Testis (tissue), 3 donors: Measurements from ENCODE around the gene CDC42BPB. TPM values are rescaled to one million over a fixed set of nuclear protein-coding genes. Genes with fewer than 3 reads are reported as not detected.

Source experiments
- DNase-seq: peaks from one replicate; pipeline ENCODE4 v3.0.0-alpha.2; 2019
- H3K27ac ChIP-seq, 2 donors: fragments of 200-600 bp; sonication (generic); one replicate each; pipeline ENCODE4 v1.5.1; 2019
- H3K27me3 ChIP-seq: fragments of 200-600 bp; sonication (generic); one replicate; pipeline ENCODE4 v1.5.1; 2019
- H3K36me3 ChIP-seq: fragments of 200-600 bp; sonication (generic); one replicate; pipeline ENCODE4 v1.5.1; 2017; ENCODE audit warnings: low read depth; ENCODE audit errors: missing control alignments
- H3K4me1 ChIP-seq: fragments of 200-600 bp; sonication (generic); one replicate; pipeline ENCODE4 v1.5.1; 2019
- H3K4me3 ChIP-seq, 2 donors: fragments of 200-600 bp; sonication (generic); one replicate each; pipeline ENCODE4 v1.5.1; 2017 to 2019
- H3K9me3 ChIP-seq: fragments of 200-600 bp; sonication (generic); one replicate; pipeline ENCODE4 v1.5.1; 2017
- POLR2A ChIP-seq: fragments of 450-650 bp; IDR thresholded peaks from one replicate; pipeline ENCODE4 v1.6.1; 2017; ENCODE audit warnings: antibody characterized with exemption, mild to moderate bottlenecking, moderate library complexity
- WGBS, 2 donors: methylation state at CpG; one replicate each; pipeline ENCODE4 v1.1.5; 2018; 5-methylcytosine and 5-hydroxymethylcytosine counted together
- intact Hi-C: fragments of 100-400 bp; cut with DNase I; formaldehyde crosslinking; loops from one replicate; pipeline ENCODE4 v1.15.1; 2023; ENCODE audit warnings: low total_unique reads
- polyA plus RNA-seq: library from polyadenylated mRNA; stranded (reverse); fragments of 350-450 nt; fragmentation: Illumina TruSeq; extraction: RNeasy Lipid Tissue Mini Kit (QIAGEN cat#74804); gene quantifications from one replicate; pipeline ENCODE4 v1.2.3, GENCODE V29; 2014; ENCODE audit warnings: low read depth, low replicate concordance; ENCODE audit not compliant: insufficient read depth
- total RNA-seq, 2 donors: library from RNA; depleted of rRNA; stranded (reverse); fragments of >200 nt; gene quantifications; one replicate each; pipeline ENCODE4 v1.2.3, GENCODE V29; 2016
- TF ChIP-seq, protein P1 (sequence below), 3 experiments: fragments of 450-650 bp in 2 of 3; fragments of 200-600 bp in 1 of 3; sonication (generic) in 1 of 3; IDR thresholded peaks; one replicate each; pipeline ENCODE4 v1.5.1; 2016 to 2019; ENCODE audit warnings: antibody characterized with exemption in 3 of 3, mild to moderate bottlenecking in 2 of 3, moderate library complexity in 1 of 3

Gene CDC42BPB
- total and polyA plus RNA-seq, 3 donors from 2014 or later = 90.3 to 216 (median 201) TPM

DNA sequence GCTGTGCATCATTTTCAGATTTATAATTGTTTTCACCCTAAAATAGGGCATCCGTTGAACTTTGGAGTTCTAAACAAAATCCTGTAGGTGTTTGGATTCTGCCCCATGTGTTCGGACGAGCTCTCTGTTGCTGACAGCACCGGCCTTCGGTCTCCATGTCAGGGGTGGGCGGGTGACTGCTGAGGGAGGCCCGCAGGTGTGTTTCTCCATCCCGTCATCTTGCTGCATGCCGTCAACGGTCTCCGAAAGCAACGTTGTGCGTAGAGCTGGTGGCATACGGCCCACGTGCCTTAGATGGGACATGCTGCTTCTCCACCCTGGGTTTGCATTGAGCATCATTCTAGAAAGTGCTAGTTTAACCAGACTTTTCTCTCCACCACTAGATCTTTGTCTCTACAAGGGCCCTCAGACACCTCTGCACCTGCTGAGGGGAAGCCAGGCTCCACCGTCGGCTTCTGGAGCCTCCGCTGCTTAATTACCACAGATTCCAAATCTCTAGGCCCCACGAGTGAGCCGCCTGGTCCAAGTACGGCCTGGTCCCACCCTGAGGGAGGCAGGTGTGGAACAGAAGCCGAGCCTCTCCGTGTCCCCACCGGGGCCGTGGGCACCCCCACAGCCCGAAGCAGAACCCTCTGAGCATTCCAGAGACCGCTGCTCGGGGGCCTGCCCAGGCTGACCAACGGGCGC, 150.6 kb downstream of the CDC42BPB start:
- TF ChIP-seq, protein P1, sequence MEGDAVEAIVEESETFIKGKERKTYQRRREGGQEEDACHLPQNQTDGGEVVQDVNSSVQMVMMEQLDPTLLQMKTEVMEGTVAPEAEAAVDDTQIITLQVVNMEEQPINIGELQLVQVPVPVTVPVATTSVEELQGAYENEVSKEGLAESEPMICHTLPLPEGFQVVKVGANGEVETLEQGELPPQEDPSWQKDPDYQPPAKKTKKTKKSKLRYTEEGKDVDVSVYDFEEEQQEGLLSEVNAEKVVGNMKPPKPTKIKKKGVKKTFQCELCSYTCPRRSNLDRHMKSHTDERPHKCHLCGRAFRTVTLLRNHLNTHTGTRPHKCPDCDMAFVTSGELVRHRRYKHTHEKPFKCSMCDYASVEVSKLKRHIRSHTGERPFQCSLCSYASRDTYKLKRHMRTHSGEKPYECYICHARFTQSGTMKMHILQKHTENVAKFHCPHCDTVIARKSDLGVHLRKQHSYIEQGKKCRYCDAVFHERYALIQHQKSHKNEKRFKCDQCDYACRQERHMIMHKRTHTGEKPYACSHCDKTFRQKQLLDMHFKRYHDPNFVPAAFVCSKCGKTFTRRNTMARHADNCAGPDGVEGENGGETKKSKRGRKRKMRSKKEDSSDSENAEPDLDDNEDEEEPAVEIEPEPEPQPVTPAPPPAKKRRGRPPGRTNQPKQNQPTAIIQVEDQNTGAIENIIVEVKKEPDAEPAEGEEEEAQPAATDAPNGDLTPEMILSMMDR (IDR thresholded peaks at IDR 0.05) = no peak
- TF ChIP-seq POLR2A = no peak
- no peaks in the 10 kb centered on the region for H3K36me3 ChIP-seq

DNA sequence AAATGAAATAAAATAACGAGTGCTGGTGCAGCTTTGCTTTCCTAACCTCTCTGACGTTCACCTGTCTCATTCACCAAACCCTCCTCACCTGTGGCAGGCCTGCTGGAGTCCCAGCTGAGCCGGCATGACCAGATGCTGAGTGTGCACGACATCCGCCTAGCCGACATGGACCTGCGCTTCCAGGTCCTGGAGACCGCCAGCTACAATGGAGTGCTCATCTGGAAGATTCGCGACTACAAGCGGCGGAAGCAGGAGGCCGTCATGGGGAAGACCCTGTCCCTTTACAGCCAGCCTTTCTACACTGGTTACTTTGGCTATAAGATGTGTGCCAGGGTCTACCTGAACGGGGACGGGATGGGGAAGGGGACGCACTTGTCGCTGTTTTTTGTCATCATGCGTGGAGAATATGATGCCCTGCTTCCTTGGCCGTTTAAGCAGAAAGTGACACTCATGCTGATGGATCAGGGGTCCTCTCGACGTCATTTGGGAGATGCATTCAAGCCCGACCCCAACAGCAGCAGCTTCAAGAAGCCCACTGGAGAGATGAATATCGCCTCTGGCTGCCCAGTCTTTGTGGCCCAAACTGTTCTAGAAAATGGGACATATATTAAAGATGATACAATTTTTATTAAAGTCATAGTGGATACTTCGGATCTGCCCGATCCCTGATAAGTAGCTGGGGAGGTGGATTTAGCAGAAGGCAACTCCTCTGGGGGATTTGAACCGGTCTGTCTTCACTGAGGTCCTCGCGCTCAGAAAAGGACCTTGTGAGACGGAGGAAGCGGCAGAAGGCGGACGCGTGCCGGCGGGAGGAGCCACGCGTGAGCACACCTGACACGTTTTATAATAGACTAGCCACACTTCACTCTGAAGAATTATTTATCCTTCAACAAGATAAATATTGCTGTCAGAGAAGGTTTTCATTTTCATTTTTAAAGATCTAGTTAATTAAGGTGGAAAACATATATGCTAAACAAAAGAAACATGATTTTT, 151.9 kb downstream of the CDC42BPB start:
- no peak for DNase-seq
- Histone ChIP-seq H3K4me1 (peaks cover 4% of the 10 kb centered on the region), H3K4me3 (no peak overlapping the region), H3K36me3 (no peaks in the 10 kb centered on the region), H3K27ac (no peak overlapping the region), H3K27me3 (no peaks in the 10 kb centered on the region), H3K9me3 (no peaks in the 10 kb centered on the region)
- intact Hi-C loops = no loop called here
- WGBS, 2 donors = 94 to 96% methylated on average over 38 of the region's 38 CpGs
- TF ChIP-seq POLR2A = no peak
- TF ChIP-seq, protein P1 (IDR thresholded peaks at IDR 0.05) = no peak

More for the DNA sequence above, 150.6 kb downstream of the CDC42BPB start:
- H3K9me3 ChIP-seq = no peaks in the 10 kb centered on the region
- H3K4me1 ChIP-seq = no peaks in the 10 kb centered on the region
- DNase-seq = no peak
- intact Hi-C loops = no loop called here
- WGBS, 2 donors = 95 to 96% methylated on average over 21 to 30 of the region's 30 CpGs
- H3K27me3 ChIP-seq = no peaks in the 10 kb centered on the region
- H3K27ac ChIP-seq = no peak overlapping the region
- H3K4me3 ChIP-seq = no peak overlapping the region

DNA sequence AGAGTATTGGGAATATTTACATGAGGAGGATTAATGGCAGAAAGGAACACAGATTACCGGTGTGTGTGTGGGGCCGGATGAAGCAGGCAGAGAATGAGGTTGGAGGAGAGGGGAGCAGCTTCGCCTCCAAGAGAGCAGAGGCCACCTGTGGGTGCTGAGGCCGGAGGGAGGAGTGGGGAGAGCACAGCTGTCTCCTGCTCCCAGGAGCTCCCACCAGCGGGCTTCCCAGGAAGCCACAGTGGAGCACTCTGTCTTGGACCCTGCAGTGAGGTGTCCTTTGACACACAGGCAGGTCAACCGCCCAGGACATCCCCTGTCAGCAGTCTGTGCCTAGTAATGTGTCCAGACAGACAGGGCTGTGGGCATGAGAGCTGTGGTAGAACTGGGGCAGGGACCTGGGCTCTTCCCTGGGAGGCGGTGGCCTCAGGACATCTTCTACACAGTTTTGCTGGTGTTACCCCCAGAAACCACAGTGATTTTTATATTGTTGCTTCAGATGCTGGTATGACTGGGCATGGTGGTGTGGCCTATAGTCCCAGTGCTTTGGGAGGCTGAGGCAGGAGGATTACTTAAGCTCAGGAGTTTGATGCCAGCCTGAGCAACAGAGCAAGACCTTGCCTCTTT, 153.3 kb downstream of the CDC42BPB start:
- no peaks in the 10 kb centered on the region for H3K27me3 ChIP-seq
- WGBS, 2 donors = 94 to 95% methylated on average over 6 to 7 of the region's 7 CpGs
- DNase-seq = no peak
- H3K4me3 ChIP-seq = no peak overlapping the region
- H3K36me3 ChIP-seq = no peaks in the 10 kb centered on the region
- no peak overlapping the region for H3K27ac ChIP-seq
- H3K9me3 ChIP-seq = no peaks in the 10 kb centered on the region
- TF ChIP-seq, protein P1 (IDR thresholded peaks at IDR 0.05) = no peak
- TF ChIP-seq POLR2A = no peak
- intact Hi-C loops = no loop called here
- H3K4me1 ChIP-seq = peaks cover 4% of the 10 kb centered on the region

DNA sequence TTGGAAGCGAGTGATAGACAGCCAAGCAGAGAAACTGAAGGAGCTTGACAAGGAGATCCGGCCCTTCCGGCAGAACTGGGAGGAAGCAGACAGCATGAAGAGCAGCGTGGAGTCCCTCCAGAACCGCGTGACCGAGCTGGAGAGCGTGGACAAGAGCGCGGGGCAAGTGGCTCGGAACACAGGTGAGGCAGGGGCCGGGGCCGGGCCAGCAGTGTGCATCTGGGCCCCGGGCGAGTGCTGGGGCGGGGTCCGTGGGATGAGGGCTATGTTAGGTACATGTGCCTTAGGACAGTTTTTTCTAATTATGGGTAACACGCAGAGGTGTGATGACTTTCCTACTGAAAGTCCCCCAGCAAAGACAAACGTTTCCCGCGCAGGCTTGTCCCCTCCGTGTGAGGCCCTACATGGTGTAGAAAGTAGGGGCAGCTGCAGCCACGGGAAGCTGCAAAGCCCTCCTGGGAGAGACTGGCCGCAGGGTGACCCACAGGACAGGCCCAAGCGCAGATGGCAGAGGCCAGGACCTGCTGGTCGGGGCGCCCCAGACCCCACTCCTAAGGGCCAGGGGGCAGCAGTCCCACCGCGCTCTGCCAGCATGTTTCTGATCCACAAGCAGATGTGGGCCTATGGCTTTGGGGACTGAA, 154.0 kb downstream of the CDC42BPB start:
- H3K4me3 ChIP-seq = no peak overlapping the region
- DNase-seq = no peak
- 91 to 97% methylated on average over 25 to 29 of the region's 29 CpGs for WGBS, 2 donors
- no peaks in the 10 kb centered on the region for H3K36me3 ChIP-seq
- no peaks in the 10 kb centered on the region for H3K9me3 ChIP-seq
- H3K27me3 ChIP-seq = no peaks in the 10 kb centered on the region
- TF ChIP-seq POLR2A = no peak
- TF ChIP-seq, protein P1 (IDR thresholded peaks at IDR 0.05) = no peak
- intact Hi-C loops = no loop called here
- H3K27ac ChIP-seq = no peak overlapping the region
- H3K4me1 ChIP-seq = peaks cover 4% of the 10 kb centered on the region
